Fibroblast of lung (primary cell): ENCODE data around the gene DNAJB1. TPM values are rescaled to one million over a fixed set of nuclear protein-coding genes. Genes with fewer than 3 reads are reported as not detected.
A peak's percentile ranks its signal among the peaks of the same experiment; 100 is the strongest.

Experiments
- DNase-seq, 2 donors: peaks; one replicate each; pipeline versions ENCODE4 v3.0.0 to v3.0.0-alpha.2; 2010; ENCODE audit warnings: low read depth in 2 of 2
- H2AFZ ChIP-seq: 2 replicates; pipeline ENCODE4 v1.5.1; 2012; ENCODE audit warnings: low read length, control low read depth, inconsistent platforms
- H3K27ac ChIP-seq: 2 replicates; pipeline ENCODE4 v1.5.1; 2011; ENCODE audit warnings: low read length, control low read depth; ENCODE audit not compliant: insufficient read depth
- H3K27me3 ChIP-seq: 2 replicates; pipeline ENCODE4 v1.5.1; 2011; ENCODE audit warnings: mild to moderate bottlenecking, low read length; ENCODE audit not compliant: control insufficient read depth, insufficient read depth
- H3K36me3 ChIP-seq: 2 replicates; pipeline ENCODE4 v1.5.1; 2011; ENCODE audit warnings: low read length; ENCODE audit not compliant: control insufficient read depth, insufficient read depth
- H3K4me1 ChIP-seq: 2 replicates; pipeline ENCODE4 v1.5.1; 2011; ENCODE audit warnings: low read length; ENCODE audit not compliant: control insufficient read depth, insufficient read depth; ENCODE audit errors: extremely low read depth
- H3K4me2 ChIP-seq: 2 replicates; pipeline ENCODE4 v1.5.1; 2011; ENCODE audit warnings: low read length, control low read depth; ENCODE audit not compliant: insufficient read depth; ENCODE audit errors: extremely low read depth
- H3K4me3 ChIP-seq, 4 experiments: fragments of 200-600 bp in 1 of 4; sonication (generic) in 1 of 4; replicated peaks in 1 of 4; 2 replicates each; pipeline ENCODE4 v1.5.1; 2011 to 2016; ENCODE audit warnings: low read length in 4 of 4, low read depth in 3 of 4, mild to moderate bottlenecking in 3 of 4, control low read depth in 2 of 4, inconsistent platforms in 1 of 4, mixed read lengths in 1 of 4; ENCODE audit not compliant: insufficient read depth in 1 of 4; ENCODE audit errors: control extremely low read depth in 1 of 4
- H3K79me2 ChIP-seq: 2 replicates; pipeline ENCODE4 v1.5.1; 2012; ENCODE audit warnings: mild to moderate bottlenecking, low read length, inconsistent platforms; ENCODE audit not compliant: control insufficient read depth, insufficient read depth
- H3K9ac ChIP-seq: 2 replicates; pipeline ENCODE4 v1.5.1; 2011; ENCODE audit warnings: mild to moderate bottlenecking, low read length, control low read depth; ENCODE audit not compliant: insufficient read depth
- H3K9me3 ChIP-seq: 2 replicates; pipeline ENCODE4 v1.5.1; 2012; ENCODE audit warnings: low read depth, low read length; ENCODE audit not compliant: control insufficient read depth, insufficient read depth
- H4K20me1 ChIP-seq: 2 replicates; pipeline ENCODE4 v1.5.1; 2011; ENCODE audit warnings: low read length; ENCODE audit not compliant: control insufficient read depth, insufficient read depth; ENCODE audit errors: extremely low read depth
- EZH2 ChIP-seq: IDR thresholded peaks from 2 replicates; pipeline ENCODE4 v1.5.1; 2012; ENCODE audit warnings: low read length, control low read depth, mild to moderate bottlenecking; ENCODE audit errors: missing control alignments
- polyA plus RNA-seq, 2 donors: library from polyadenylated mRNA; depleted of rRNA in 1 of 2; stranded (reverse) in 1 of 2; unstranded in 1 of 2; fragments of >200 nt; gene quantifications; 2 replicates each; pipeline ENCODE4 v1.2.1, GENCODE V29; 2011 to 2012; ENCODE audit warnings: missing spikeins in 1 of 2
- total RNA-seq: library from RNA; depleted of rRNA; stranded (reverse); fragments of >200 nt; gene quantifications from 2 replicates; pipeline ENCODE4 v1.2.1, GENCODE V29; 2014
- TF ChIP-seq, protein P1 (sequence below), 2 donors: IDR thresholded peaks in 1 of 2; conservative IDR thresholded peaks in 1 of 2; 1 replicate in 1 of 2; 2 replicates in 1 of 2; pipeline ENCODE4 v1.5.1; 2011 to 2012; ENCODE audit warnings: low read length in 2 of 2, control low read depth in 1 of 2, inconsistent platforms in 1 of 2, low read depth in 1 of 2, mild to moderate bottlenecking in 1 of 2

DNAJB1 gene
- total and polyA plus RNA-seq, 2 donors (not counting 1 experiment from before 2014, with no cell fraction given): 87.3 to 87.7 TPM

DNA sequence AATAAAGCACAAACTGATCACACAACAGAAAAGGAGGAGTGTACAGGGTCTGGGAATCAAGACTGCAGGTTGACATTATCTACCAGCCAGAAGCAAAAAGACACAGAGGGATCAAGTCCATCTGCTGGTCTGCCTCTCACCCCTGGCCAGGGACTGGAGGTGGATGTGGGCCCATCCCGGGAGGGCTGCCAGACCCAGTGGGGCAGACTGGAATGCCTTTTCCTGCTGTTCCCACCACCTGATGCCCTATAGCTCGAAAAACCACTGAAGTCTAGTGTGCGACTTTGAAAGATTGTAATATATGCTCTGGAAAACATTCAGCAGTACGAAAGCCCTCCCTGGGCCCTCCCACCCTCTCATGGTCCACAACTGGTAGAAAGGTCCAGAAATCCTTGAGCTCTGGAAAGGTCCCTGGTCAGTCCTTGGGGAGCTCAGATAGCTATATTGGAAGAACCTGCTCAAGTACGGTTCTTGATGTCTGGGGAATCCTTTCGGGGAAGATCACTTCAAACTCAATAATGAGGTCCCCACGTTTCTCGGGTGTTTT, 2.6 kb downstream of the DNAJB1 start:
- Histone ChIP-seq H4K20me1 (no peaks in the 10 kb centered on the region), H3K27ac (no peak overlapping the region), H3K79me2 (peaks cover 39% of the 10 kb centered on the region), H3K4me2 (peak overlapping the region; percentile 100), H3K36me3 (peaks cover 22% of the 10 kb centered on the region), H3K27me3 (no peaks in the 10 kb centered on the region), H3K9me3 (no peaks in the 10 kb centered on the region), H3K4me3 (peak overlapping the region; percentile 92 to 98 (median 96)), H3K4me1 (peaks cover 19% of the 10 kb centered on the region), H2AFZ (no peak overlapping the region), H3K9ac (no peak overlapping the region)
- DNase-seq: no peak
- TF ChIP-seq, protein P1, sequence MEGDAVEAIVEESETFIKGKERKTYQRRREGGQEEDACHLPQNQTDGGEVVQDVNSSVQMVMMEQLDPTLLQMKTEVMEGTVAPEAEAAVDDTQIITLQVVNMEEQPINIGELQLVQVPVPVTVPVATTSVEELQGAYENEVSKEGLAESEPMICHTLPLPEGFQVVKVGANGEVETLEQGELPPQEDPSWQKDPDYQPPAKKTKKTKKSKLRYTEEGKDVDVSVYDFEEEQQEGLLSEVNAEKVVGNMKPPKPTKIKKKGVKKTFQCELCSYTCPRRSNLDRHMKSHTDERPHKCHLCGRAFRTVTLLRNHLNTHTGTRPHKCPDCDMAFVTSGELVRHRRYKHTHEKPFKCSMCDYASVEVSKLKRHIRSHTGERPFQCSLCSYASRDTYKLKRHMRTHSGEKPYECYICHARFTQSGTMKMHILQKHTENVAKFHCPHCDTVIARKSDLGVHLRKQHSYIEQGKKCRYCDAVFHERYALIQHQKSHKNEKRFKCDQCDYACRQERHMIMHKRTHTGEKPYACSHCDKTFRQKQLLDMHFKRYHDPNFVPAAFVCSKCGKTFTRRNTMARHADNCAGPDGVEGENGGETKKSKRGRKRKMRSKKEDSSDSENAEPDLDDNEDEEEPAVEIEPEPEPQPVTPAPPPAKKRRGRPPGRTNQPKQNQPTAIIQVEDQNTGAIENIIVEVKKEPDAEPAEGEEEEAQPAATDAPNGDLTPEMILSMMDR (conservative IDR thresholded peaks at IDR 0.05 in 1 of 2, IDR thresholded peaks at IDR 0.05 in 1 of 2; ENCODE audit: low read depth in 1 of 2, low read length in 2 of 2): no peak
- TF ChIP-seq EZH2: no peak

DNA sequence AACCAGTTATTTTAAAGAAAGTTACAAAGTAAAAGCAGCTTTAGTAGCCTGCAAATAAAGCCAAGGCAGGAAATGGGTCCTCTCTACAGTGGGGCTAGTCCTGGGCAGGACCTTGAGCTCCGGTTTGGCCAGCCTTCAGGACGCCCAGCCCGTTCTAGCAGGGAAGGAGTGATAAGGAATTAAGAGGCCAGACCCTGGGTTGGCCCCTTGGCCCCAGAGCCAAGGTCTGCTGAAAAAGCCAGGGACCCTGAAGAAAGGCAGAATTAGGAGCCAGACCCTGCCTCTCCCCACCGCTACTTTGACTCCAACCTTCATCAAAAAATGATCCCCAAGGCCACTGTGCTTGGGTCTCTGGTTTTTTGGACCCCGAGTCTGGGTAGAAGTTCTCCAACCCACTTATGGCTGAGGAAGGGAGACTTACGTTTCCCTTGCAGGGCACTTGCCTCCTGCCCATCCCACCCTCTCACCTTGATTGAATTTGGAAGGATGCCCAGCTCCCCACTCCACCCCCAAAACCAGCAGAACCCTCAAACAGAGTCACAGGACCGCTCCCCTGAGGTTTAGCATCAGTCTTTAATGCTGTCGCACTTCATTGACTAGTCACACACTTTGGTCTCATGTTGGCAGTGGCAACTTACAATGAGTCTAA, 3.9 kb downstream of the DNAJB1 start:
- H3K4me3 ChIP-seq: peak overlapping the region in 1 of 4 experiments; percentile 96

DNA sequence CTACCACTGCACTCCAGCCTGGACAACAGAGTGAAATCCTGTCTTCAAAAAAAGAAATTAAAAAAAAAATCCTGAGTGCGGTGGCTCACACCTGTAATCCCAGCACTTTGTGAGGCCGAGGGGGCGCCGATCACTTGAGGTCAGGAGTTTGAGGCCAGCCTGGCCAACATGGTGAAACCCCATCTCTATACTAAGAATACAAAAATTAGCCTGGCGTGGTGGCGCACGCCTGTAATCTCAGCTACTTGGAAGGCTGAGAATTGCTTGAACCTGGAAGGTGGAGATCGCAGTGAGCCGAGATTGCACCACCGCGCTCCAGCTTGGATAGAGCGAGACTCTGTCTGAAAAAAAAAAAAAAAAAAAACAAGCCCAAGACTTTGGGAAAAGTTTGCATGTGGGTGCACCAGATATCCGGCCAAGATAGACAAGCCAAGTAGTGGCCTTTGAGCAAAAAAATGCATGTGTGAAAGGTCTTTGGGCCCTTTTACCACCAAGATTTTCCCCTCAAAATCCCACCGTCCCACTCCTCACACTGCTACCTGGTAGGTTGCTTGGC, 5.7 kb downstream of the DNAJB1 start:
- no peak overlapping the region for H3K4me3 ChIP-seq
- no peaks in the 10 kb centered on the region for H4K20me1 ChIP-seq
- no peak overlapping the region for H3K4me2 ChIP-seq
- no peak for TF ChIP-seq EZH2
- TF ChIP-seq, protein P1 (conservative IDR thresholded peaks at IDR 0.05 in 1 of 2, IDR thresholded peaks at IDR 0.05 in 1 of 2; ENCODE audit: low read depth in 1 of 2, low read length in 2 of 2): no peak
- H3K27me3 ChIP-seq: no peaks in the 10 kb centered on the region
- H3K27ac ChIP-seq: no peak overlapping the region
- H3K36me3 ChIP-seq: peaks cover 22% of the 10 kb centered on the region
- no peak for DNase-seq
- peaks cover 25% of the 10 kb centered on the region for H3K4me1 ChIP-seq
- no peak overlapping the region for H2AFZ ChIP-seq
- H3K9ac ChIP-seq: no peak overlapping the region
- no peaks in the 10 kb centered on the region for H3K9me3 ChIP-seq
- H3K79me2 ChIP-seq: peaks cover 34% of the 10 kb centered on the region

More for the DNA sequence above, 3.9 kb downstream of the DNAJB1 start:
- Histone ChIP-seq H3K36me3 (peaks cover 22% of the 10 kb centered on the region), H3K9ac (no peak overlapping the region), H4K20me1 (no peaks in the 10 kb centered on the region), H2AFZ (no peak overlapping the region), H3K9me3 (no peaks in the 10 kb centered on the region), H3K4me1 (peaks cover 21% of the 10 kb centered on the region), H3K27ac (peak overlapping the region; percentile 28), H3K79me2 (peaks cover 39% of the 10 kb centered on the region), H3K4me2 (no peak overlapping the region), H3K27me3 (no peaks in the 10 kb centered on the region)
- no peak for DNase-seq
- TF ChIP-seq, protein P1 (conservative IDR thresholded peaks at IDR 0.05 in 1 of 2, IDR thresholded peaks at IDR 0.05 in 1 of 2; ENCODE audit: low read depth in 1 of 2, low read length in 2 of 2): no peak
- no peak for TF ChIP-seq EZH2
